CD4-positive, alpha-beta T cell treated with Interleukin-12 subunit alpha and Interleukin-12 subunit beta, for 1 hour (primary cell): ENCODE results near the gene MTMR3.
"Not testable (repeated sequence)": the region's sequence is repeated elsewhere in the genome, so short reads cannot be mapped to it uniquely, and the experiment has no call there.

Source experiments
- DNase-seq: peaks from one replicate; pipeline ENCODE4 v3.0.0-alpha.2; 2020

The MTMR3 gene

DNA sequence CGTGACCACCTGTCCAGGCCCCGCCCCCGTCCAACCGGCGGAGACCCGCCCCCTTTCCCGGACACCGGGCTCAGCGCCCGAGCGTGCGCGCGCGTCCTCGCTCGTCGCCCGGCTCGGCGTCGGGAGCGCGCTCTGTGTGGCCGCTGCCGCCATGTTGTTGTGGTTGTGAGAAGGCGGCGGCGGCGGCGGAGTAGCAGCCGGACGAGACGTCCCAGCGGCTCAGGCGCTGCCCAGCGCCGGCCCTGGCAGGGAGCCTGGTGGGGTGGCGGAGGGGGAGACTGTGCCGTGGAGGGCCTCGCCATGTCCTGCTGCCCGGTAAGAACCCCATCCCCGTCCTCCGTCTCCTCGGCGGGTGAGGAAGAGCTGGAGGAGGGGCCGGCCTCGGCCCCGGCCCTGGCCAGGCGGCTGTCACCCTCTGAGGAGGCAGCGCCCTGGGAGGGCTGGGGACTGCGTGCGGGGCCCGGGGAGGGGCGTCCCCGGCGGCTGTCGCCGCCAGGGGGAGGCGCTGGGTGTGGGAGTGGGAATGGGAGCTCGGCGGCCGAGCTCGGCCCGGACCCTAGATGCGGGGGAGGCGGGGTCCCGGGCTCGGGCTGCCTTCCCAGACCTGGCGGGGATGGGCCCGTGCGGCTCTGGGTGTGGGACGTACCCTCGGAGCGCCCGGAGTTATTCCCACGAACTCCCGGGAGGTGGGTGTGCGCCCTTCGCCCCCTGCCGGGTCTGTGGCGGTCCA lies at the start of gene MTMR3:
TSS of gene MTMR3 (plus strand) at position 130 of the 730 bp plus-strand sequence. CDS start 87,886 bp downstream, outside the sequence.
- peak; percentile 95 for DNase-seq

DNA sequence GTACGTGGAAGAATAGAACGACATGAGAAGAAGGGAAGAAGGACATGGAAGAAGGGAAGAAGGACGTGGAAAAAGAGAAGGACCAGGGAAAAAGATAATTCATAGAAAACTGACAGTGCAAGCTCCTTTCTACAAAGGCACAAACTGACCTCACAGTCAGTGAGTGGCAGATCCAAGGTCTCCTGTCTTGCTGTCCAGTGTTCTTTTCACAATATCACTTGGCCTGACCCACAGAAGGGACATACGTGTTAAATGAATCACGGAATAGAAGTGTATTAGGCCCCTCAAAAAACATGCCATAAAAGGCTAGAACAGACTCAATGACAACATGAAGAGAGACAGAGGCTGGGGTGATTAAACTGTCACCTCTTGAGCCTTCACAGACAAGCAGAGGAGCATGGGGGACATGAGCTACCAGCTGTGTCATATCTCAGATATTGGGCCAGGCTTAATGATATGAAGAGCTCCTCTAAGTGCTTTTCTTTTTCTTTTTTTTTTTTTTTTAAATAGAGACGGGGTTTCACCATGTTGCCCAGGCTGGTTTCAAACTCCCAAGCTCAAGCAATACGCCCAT lies 49.5 kb upstream of the MTMR3 start:
- DNase-seq, result no peak

DNA sequence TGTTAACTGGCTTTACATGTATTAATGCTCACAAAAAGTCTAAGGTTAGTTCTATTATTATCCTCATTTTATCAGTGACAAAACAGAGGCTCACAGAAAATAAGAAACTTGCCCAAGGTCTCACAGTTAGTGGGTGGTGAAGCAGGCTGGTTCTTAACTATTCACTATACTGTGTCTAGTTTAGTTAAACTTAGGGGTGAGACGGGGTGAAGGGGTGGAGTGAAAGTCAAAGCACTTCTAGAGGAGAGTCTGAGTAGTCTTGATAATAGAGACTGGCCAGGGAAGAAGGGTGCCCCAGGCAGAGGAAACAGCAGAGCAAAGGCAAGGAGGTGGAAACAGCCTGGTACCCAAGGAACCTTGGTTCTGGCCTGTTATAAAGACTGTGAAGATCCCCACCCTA lies 48.9 kb upstream of the MTMR3 start:
- DNase-seq, result no peak

DNA sequence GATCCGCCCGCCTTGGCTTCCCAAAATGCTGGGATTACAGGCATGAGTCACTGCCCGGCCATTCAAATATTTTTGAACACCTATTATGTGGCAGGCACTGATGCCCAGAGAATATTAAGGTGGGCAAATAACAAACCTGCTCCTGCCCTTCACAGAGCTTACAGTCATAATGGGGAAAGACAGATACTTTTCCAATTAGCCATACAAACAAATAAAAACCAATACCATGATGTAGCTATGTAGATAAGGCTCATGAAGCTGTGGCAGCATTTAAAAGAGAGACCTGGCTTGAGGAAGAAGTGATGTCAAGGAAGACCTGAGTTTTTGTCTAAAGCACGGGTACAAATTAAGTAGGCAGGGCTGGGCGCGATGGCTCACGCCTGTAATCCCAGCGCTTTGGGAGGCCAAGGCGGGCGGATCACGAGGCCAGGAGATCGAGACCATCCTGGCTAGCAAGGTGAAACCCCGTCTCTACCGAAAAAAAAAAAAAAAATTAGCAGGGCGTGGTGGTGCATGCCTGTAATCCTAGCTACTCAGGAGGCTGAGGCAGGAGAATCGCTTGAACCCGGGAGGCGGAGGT lies 46.1 kb upstream of the MTMR3 start:
- not testable (repeated sequence) for DNase-seq

DNA sequence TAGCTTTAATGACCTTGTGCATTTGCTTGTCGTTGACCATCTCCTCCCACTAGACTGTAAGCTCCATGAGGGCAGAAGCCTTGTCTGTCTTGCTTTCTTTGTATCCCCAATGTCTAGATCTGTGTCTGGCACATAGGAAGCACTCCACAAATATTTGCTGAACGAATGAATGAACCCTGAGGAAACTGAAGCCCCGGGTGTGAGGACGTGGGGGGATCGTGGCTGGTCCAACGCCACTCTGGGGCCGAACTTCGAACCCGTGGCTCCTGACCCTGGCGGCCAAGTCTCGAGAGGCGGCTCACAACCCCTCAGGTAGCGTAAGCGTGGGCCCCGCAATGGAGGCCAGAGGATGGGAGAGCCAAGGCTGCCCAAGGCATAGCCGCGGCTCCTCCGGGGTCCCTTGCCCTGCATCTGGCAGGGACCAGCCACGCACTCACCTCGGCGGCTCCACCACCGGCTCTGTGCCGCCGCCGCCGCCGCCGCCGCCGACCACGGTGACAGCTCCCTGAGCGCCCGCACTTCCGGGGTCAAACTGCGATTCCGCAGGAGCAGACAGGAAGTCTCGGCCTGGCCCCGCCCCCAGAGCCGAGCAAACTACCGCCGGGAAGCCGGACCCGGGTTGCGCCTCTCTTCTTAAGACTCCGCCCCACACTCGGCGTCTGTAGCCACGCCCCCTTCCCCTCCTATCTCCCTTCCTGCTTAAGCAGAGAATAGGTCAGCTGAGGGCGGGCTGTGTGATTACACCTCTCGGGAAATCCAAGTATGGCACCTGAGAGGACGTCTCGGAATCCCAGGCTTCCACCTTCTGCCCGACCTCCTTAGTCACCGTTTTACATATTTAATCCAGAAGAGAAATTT lies 45.0 kb upstream of the MTMR3 start, which contains the start of gene ASCC2:
TSS of gene ASCC2 (minus strand) at position 534 of the 858 bp plus-strand sequence. CDS start 5,949 bp downstream, outside the sequence.
- peak; percentile 98 for DNase-seq

DNA sequence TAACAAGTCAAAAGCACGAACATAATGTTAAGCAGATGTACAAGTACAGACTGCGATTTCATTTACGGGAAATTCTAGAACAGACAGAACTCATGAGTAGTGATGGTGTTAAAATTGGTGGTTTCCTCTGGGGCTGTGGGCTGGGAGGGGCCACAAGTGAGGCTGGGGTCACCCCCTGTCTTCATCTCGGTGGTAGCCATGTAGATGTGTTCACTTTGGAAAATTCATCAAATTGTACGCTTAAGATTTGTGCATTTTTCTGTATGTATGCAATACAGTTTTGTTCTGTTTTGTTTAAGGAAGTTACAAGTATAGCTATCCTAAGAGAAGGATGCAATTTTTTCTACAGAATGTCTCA lies 44.4 kb upstream of the MTMR3 start:
- no peak for DNase-seq

DNA sequence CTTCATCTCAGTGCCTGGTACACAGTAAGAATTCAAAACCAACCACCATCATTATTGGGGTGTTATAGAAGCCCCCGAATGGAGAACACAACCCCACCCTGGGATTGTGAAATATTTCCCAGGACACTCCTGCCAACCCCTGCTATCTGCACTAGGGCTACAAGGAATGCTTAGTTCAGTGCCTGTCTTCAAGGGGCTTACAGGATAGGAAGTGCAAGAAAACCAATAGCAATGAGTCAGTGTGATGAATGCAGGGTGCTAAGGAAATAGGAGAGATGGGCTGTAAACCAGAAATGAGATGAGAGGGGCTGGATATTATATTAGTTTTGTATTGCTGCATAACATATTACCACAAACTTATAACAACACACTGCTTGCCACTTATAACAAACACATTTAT lies 43.9 kb upstream of the MTMR3 start:
- DNase-seq, result no peak

DNA sequence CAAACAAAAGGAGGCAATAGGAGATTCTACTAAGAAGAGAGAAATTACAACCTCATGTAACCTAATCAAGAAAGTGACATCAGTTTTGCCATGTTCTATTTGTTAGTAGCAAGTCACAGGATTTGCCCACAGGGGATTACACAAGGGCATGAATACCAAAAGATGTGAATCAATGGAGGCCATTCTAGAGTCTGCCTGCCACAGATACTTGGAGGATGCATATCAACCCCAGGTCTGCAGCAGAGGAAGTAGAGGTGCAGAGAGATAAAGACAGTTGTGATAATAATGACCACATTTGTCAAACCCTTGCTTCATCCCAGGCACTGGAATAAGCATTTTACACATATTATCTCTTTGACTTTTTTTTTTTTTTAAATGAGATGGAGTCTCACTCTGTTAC lies 42.5 kb upstream of the MTMR3 start:
- no peak for DNase-seq

DNA sequence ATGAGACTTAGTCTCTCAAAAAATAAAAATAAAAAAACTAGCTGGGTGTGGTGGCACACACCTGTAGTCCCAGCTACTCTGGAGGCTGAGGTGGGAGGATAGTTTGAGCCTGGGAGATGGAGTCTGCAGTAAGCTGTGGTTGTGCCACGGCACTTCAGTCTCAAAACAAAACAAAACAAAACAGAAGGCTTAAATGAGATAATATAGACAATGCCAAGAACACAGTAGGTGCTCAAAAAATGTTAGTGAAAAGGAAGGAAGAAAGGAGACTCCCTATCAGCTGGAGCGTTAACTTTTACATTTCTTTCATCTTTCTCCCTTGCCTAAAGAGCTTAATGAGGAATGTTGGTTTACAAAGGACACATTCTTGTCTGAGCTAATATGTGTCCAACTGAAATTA lies 40.8 kb upstream of the MTMR3 start:
- no peak for DNase-seq

DNA sequence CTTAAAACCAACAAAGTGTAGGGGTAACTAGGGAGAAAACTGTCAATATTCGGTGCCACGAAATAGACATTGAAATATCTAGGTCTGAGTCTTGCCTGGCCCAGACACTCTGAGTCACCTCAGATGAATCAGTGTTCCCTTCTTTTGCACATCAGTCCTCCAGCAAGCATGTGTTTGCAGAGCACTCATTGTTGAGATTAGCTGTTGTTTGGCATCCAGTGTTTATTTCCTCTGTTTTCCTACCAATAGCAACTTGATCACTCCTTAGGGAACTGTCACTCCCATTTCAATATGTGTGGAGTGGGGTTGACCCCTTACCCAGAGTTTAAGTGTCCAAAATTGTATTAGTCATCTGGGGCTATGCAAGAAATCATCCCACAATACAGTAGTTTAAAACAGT lies 40.2 kb upstream of the MTMR3 start:
- DNase-seq, result no peak

DNA sequence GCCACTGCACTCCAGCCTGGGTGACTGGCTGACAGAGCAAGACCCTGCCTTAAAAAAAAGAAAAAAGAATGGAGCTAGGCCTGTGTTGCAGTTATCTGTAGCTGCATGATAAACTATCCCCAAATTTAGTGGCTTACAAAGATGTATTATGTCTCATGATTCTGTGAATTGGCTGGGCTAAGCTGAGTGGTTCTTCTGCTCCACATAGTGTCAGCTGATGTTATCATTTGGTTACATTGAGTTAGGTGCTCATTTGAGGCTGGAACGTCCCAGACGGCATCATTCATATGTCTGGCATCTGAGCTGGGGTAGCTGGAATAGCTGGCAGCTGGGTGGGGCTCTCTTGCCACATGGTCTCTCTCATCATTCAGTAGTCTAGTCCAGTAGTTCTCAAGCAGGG lies 36.7 kb upstream of the MTMR3 start:
- DNase-seq, result no peak

DNA sequence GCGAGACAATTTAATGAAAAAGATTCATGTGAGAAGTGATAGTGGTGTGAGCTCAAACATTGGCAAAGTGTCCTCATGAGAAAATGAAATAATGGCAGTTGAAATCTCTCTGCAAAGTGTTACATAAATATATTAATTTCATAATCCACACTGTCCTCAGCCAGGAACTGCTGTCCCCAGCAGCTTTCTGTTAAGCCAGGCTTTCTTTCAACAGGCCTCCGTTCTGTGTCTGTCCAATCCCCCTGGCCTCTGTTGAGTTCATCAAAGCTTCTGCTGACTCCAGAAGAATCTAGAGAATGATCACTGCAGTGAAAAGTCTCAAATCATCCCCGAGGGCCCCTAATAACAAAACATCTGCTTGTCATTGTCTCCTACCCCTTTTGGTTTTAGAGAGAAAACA lies 34.9 kb upstream of the MTMR3 start:
- DNase-seq, result no peak

DNA sequence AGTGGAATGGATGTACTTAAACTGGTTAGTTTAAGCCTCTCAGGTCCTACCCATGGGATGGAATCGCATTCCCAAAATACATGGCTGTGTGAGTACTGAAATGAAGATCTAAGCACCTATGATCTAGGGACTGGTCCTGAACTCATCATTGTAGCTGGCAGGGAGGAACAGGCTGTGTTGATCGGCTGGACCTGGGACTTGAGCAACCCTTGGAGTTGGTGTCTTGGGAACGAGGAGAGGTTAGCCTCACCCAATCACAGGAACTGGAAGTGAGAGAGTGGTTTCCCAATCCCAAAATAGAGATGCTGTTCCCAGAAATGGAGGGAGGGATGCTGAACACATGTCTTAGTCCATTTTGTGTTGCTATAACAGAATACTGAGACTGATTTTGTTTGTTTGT lies 28.5 kb upstream of the MTMR3 start:
- no peak for DNase-seq

DNA sequence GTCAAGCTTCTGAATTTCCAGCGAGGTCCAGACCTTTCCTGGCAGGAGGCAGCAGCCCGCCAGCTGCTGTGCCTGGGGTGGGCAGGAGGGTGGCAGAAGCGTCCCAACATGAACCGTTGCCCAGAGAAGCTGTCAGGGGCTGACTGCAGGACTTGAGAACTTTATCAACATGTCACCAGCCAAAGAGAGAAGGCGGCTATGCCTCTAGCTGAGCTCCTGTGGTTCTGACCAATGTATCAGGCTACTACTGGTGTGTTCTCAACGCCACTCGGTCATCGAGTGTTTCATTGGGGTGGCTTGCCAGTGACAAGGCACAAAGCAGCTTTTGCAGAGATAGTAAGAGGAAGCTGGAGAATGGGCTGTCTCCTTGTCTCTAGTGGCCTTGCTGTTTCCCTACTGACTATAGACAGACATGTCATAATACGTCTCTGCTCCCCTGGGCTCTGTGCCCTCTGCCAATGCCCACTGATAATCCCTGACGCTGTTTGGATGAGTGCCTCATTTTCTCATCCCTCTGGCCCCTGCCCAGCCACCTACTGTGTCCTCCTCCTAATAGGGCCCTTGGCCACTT lies 27.3 kb upstream of the MTMR3 start:
- DNase-seq, result no peak

DNA sequence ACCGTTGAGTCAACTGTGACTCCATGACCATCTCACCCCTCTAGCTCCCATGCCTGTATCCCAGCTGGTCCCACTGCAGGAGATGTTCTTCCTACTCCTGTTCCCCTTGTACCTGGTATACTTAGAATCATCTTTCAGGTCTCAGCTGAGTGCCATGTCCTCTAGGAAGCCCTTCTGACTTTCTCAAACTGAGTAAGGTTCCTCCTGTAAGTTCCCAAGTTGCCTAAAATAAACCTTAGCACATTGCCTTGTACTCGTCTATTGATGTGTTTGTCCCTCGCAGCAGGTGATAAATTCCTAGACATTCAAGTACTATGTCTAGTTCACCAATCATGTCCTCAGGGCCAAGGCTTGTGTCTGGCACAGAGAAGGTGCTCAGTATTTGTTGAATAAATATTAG lies 26.5 kb upstream of the MTMR3 start:
- DNase-seq, result no peak

DNA sequence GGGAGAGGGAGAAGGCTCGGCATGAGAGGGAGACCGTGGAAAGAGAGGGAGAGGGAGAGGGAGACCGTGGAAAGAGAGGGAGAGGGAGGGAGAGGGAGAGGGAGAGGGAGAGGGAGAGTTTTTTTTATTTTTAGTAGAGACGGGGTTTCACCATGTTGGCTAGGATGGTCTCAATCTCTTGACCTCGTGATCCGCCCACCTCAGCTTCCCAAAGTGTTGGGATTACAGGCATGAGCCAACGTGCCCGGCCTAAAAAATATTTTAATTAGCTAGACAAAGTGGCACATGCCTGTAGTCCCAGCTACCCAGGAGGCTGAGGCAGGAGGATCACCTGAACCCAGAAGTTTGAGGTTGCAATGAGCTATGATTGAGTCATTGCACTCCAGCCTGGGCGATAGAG lies 23.9 kb upstream of the MTMR3 start:
- not testable (repeated sequence) for DNase-seq

DNA sequence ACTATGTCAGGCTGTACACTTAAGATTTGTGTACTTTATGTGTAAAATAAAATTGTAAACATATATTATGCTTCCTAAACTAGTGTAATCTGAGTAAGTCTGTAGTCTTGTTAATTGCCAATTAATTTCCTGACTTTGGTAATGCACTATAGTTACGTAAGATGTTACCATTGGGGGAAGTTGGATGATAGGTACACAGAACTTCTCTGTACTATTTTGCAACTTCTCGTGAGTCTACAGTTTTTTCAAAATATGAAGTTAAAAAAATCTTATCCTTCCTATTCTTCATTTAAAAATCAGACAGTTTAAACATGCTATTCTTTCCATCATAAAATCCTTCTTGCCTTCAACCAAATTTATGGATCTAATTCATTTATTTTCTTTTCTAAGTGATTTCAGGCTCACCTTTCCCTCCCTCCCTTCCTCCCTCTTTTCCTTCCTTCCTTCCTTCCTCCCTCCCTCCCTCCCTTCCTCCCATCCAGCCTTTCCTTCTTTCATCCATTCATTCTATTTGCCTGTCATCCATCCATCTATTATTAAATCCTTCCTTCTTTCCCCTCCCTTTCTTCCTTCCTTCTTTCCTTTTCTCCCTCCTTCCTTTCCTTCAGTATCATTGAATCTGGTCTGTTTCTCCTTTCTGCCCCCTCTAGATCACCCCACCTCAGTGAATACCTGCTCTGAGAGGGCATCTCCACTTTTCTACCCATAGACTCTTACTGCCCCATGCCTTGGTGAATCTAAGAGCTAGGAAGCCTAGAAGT lies 22.8 kb upstream of the MTMR3 start:
- DNase-seq, result no peak

DNA sequence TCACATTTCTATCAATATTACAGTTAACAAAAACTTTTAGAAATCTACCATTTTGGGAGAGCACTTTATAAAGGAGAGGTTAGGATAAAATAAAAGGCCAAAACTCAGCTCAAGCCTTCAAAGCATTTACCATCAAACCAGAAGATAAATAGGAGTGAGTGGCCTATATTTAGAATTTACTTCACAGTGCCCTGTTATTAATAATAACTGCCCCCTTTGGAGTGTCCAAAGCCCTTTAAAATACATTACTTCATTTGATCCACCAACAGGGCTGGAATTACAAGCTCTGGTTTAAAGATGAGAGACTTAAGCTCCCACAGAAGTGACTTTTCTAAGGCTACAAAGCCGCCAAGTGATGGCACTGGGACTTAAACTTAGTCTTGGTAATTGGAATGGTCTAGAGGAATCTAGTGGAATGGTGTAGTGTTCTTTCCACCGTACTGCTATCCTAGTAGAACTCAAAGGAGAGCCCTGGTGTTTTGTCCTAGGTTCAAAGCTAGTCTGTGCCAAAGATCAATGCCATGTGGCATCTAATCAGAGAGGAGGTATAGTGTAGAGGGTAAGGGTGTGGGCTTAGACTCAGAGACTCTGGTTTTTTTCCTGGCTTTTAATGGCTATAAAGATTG lies 21.2 kb upstream of the MTMR3 start:
- no peak for DNase-seq

DNA sequence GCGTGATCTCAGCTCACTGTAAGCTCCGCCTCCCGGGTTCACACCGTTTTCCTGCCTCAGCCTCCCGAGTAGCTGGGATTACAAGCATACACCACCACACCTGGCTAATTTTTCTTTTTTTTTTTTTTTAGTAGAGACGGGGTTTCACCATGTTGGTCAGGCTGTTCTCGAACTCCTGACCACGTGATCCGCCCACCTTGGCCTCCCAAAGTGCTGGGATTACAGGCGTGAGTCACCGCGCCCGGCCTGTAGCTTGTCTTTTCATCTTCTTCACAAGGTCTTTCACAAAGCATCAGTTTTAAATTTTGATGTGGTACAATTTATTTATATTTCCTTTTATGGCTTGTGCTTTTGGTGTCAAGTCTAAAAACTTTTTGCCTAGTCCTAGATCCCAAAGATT lies 17.4 kb upstream of the MTMR3 start:
- not testable (repeated sequence) for DNase-seq

DNA sequence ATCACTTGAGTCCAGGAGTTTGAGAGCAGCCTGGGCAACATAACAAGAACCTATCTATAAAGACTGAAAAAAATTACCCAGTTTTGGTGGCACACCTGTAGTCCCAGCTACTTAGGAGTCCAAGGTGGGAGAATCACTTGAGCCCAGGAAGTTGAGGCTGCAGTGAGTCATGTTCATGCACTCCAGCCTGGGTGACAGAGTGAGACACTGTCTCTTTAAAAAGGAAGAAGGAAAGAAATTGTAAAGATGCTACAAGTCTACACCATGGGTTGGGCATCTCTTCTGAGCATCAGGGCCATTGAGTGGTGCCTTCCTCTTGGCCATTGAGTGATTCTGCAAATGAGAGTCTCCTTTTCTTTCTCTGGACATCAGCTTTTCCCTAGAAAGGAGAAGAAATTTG lies 15.7 kb upstream of the MTMR3 start:
- no peak for DNase-seq

DNA sequence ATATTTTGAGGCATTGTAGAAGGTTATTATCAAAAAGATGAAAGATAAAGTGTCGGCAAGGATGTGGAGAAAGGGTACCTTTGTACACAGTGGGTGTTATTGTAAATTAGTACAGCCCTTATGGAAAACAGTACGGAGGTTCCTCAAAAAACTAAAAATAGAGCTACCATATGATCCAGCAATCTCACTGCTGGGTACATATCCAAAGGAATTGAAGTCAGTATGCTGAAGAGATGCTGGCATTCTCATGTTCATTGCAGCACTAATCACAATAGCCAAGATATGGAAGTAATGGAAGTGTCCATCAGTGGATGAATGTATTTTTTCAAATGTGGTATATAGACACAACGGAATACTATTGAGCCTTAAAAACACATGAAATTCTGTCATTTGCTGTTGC lies 15.1 kb upstream of the MTMR3 start:
- no peak for DNase-seq

DNA sequence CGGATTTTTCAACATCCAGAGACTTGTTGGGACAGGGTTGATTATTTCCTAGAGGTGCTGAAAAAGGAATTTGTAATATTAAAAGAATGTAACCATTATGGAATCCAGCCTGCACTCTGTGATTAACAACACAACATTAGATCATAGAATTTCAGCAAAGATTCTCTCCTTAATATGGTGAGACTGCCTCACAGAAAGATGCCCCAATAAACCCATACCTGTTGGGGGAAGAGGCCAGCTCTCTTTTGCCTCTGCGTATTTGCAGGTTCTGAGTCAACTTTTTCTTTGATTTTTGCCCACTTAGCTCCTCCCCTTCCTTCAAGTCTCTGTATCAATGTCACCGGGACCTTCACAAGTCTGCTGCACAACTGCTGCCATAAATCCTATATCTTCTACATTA lies 12.4 kb upstream of the MTMR3 start:
- no peak for DNase-seq
